WTC11 (cell line): ENCODE data around the gene P4HB. TPM values are rescaled to one million over a fixed set of nuclear protein-coding genes. Genes with fewer than 3 reads are reported as not detected.

Experiments used
- AFF4 ChIP-seq: sonication (generic); formaldehyde crosslinking; IDR thresholded peaks from 2 replicates; pipeline ENCODE4 v1.8.1; 2023; ENCODE audit warnings: mild to moderate bottlenecking, missing genetic modification reagents, borderline replicate concordance
- ATF6 ChIP-seq: sonication (generic); formaldehyde crosslinking; IDR thresholded peaks from 2 replicates; pipeline ENCODE4 v1.8.1; 2023; ENCODE audit warnings: mild to moderate bottlenecking, missing genetic modification reagents
- EMX1 ChIP-seq: fragments of 250-450 bp; sonication (Bioruptor Pico); IDR thresholded peaks from 2 replicates; pipeline ENCODE4 v1.8.0; 2021; ENCODE audit warnings: mild to moderate bottlenecking
- ERG ChIP-seq: fragments of 250-450 bp; sonication (Bioruptor Pico); IDR thresholded peaks from 2 replicates; pipeline ENCODE4 v1.8.0; 2021; ENCODE audit warnings: mild to moderate bottlenecking
- ESRRA ChIP-seq: sonication (generic); formaldehyde crosslinking; IDR thresholded peaks from 2 replicates; pipeline ENCODE4 v1.8.1; 2022; ENCODE audit warnings: mild to moderate bottlenecking, missing genetic modification reagents, borderline replicate concordance
- FOXP4 ChIP-seq: sonication (generic); formaldehyde crosslinking; IDR thresholded peaks from 2 replicates; pipeline ENCODE4 v1.8.0; 2022; ENCODE audit warnings: mild to moderate bottlenecking, missing genetic modification reagents
- IRF2 ChIP-seq: sonication (generic); formaldehyde crosslinking; IDR thresholded peaks from 2 replicates; pipeline ENCODE4 v1.8.0; 2022; ENCODE audit warnings: low read depth, missing genetic modification reagents, borderline replicate concordance
- JAZF1 ChIP-seq: fragments of 250-450 bp; sonication (Bioruptor Pico); IDR thresholded peaks from 2 replicates; pipeline ENCODE4 v1.9.0; 2021; ENCODE audit warnings: moderate library complexity, mild to moderate bottlenecking, inconsistent platforms
- KAT7 ChIP-seq: sonication (generic); formaldehyde crosslinking; IDR thresholded peaks from 2 replicates; pipeline ENCODE4 v1.8.1; 2023; ENCODE audit warnings: missing genetic modification reagents, mild to moderate bottlenecking, borderline replicate concordance
- MLX ChIP-seq: sonication (generic); formaldehyde crosslinking; IDR thresholded peaks from 2 replicates; pipeline ENCODE4 v1.8.1; 2023; ENCODE audit warnings: mild to moderate bottlenecking, missing genetic modification reagents, moderate library complexity
- MYBL2 ChIP-seq: sonication (generic); formaldehyde crosslinking; IDR thresholded peaks from 2 replicates; pipeline ENCODE4 v1.8.1; 2023; ENCODE audit warnings: mild to moderate bottlenecking, moderate library complexity, missing genetic modification reagents
- NFE2L1 ChIP-seq: sonication (generic); formaldehyde crosslinking; IDR thresholded peaks from 2 replicates; pipeline ENCODE4 v1.8.1; 2023; ENCODE audit warnings: missing genetic modification reagents
- SOX15 ChIP-seq: fragments of 250-450 bp; sonication (Bioruptor Pico); IDR thresholded peaks from 2 replicates; pipeline ENCODE4 v1.9.0; 2021; ENCODE audit warnings: mild to moderate bottlenecking
- SP1 ChIP-seq: sonication (generic); formaldehyde crosslinking; conservative IDR thresholded peaks from 2 replicates; pipeline ENCODE4 v1.8.1; 2022; ENCODE audit warnings: missing genetic modification reagents
- TEAD4 ChIP-seq: sonication (generic); formaldehyde crosslinking; IDR thresholded peaks from 2 replicates; pipeline ENCODE4 v1.8.0; 2022; ENCODE audit warnings: mild to moderate bottlenecking, missing genetic modification reagents
- USF2 ChIP-seq: sonication (generic); formaldehyde crosslinking; IDR thresholded peaks from 2 replicates; pipeline ENCODE4 v1.8.1; 2023; ENCODE audit warnings: mild to moderate bottlenecking, missing genetic modification reagents, moderate library complexity
- ZBTB43 ChIP-seq: sonication (generic); formaldehyde crosslinking; IDR thresholded peaks from 2 replicates; pipeline ENCODE4 v1.8.1; 2023; ENCODE audit warnings: mild to moderate bottlenecking, missing genetic modification reagents
- ZNF317 ChIP-seq: sonication (generic); formaldehyde crosslinking; IDR thresholded peaks from 2 replicates; pipeline ENCODE4 v1.8.1; 2023; ENCODE audit warnings: low read depth, mild to moderate bottlenecking, moderate library complexity, missing genetic modification reagents, borderline replicate concordance
- ZNF396 ChIP-seq: fragments of 250-450 bp; sonication (Bioruptor Pico); IDR thresholded peaks from 2 replicates; pipeline ENCODE4 v1.8.0; 2021; ENCODE audit warnings: mild to moderate bottlenecking, moderate library complexity, borderline replicate concordance
- ZNF425 ChIP-seq: fragments of 250-450 bp; sonication (Bioruptor Pico); conservative IDR thresholded peaks from 2 replicates; pipeline ENCODE4 v1.9.0; 2021; ENCODE audit warnings: mild to moderate bottlenecking
- total RNA-seq: library from RNA; stranded (reverse); gene quantifications from 3 replicates; pipeline ENCODE4 v1.2.3, GENCODE V29; 2021

Gene P4HB
- total RNA-seq, 1 experiment from 2014 or later, result 380 TPM

- TF ChIP-seq AFF4, result no peak
- TF ChIP-seq KAT7, result peak; percentile 82; the same call in 1 of the 2 replicates
- no peak for TF ChIP-seq ZNF317 (CRISPR knock-in tag)
- no peak for TF ChIP-seq FOXP4 (CRISPR knock-in tag)
- TF ChIP-seq SOX15, result no peak
- no peak for TF ChIP-seq JAZF1 (CRISPR knock-in tag)
- TF ChIP-seq ZBTB43 (CRISPR knock-in tag), result no peak
- no peak for TF ChIP-seq ESRRA (CRISPR knock-in tag)
- TF ChIP-seq ZNF396 (CRISPR knock-in tag), result no peak
- TF ChIP-seq MLX (CRISPR knock-in tag), result no peak
- TF ChIP-seq IRF2 (CRISPR knock-in tag), result no peak
- peak; percentile 69; the same call in 1 of the 2 replicates for TF ChIP-seq ERG
- TF ChIP-seq USF2 (CRISPR knock-in tag), result no peak
- peak; percentile 39 for TF ChIP-seq EMX1 (CRISPR knock-in tag)
- TF ChIP-seq TEAD4, result no peak
- 0 out of 2 replicates have a peak, but pooled peaks have one; percentile 6 for TF ChIP-seq ZNF425
- no peak for TF ChIP-seq NFE2L1 (CRISPR knock-in tag)
- TF ChIP-seq SP1 (CRISPR knock-in tag), result no peak
- no peak for TF ChIP-seq ATF6
- no peak for TF ChIP-seq MYBL2 (CRISPR knock-in tag)
These were observed 9.1 kb upstream of the P4HB start (continued) for GRCh38 chr17:81869221-81870130.
